HUES6 (cell line): ENCODE measurements around the gene BMP5.

ENCODE experiments used
- H3K27ac ChIP-seq: 2 replicates; pipeline ENCODE4 v1.7.0; 2013; ENCODE audit warnings: low read depth, mild to moderate bottlenecking, low read length, inconsistent platforms
- H3K27me3 ChIP-seq: 2 replicates; pipeline ENCODE4 v1.6.1; 2013; ENCODE audit warnings: low read length; ENCODE audit not compliant: control insufficient read depth, insufficient read depth
- H3K36me3 ChIP-seq: 2 replicates; pipeline ENCODE4 v1.6.1; 2013; ENCODE audit warnings: low read length; ENCODE audit not compliant: control insufficient read depth, insufficient read depth
- H3K4me1 ChIP-seq: 2 replicates; pipeline ENCODE4 v1.6.1; 2013; ENCODE audit warnings: low read length; ENCODE audit not compliant: control insufficient read depth, insufficient read depth
- H3K4me3 ChIP-seq: 2 replicates; pipeline ENCODE4 v1.5.1; 2013; ENCODE audit warnings: low read depth, low read length
- H3K9ac ChIP-seq: one replicate; pipeline ENCODE4 v1.6.1; 2013; ENCODE audit warnings: mild to moderate bottlenecking, low read length
- H3K9me3 ChIP-seq: 2 replicates; pipeline ENCODE4 v1.6.1; 2013; ENCODE audit warnings: low read depth, low read length; ENCODE audit not compliant: control insufficient read depth, insufficient read depth

The BMP5 gene

GRCh38 chr6:55870181-55870813 lies 5.1 kb downstream of the BMP5 start:
- Histone ChIP-seq H3K4me3 (no peak overlapping the region), H3K9me3 (no peaks in the 10 kb centered on the region), H3K36me3 (no peaks in the 10 kb centered on the region), H3K27me3 (no peaks in the 10 kb centered on the region), H3K9ac (no peak overlapping the region), H3K27ac (no peak overlapping the region), H3K4me1 (peaks cover 15% of the 10 kb centered on the region)

- no peak overlapping the region for H3K4me3 ChIP-seq
- no peaks in the 10 kb centered on the region for H3K9me3 ChIP-seq
- H3K27me3 ChIP-seq, result no peaks in the 10 kb centered on the region
- H3K36me3 ChIP-seq, result no peaks in the 10 kb centered on the region
- H3K4me1 ChIP-seq, result peaks cover 9% of the 10 kb centered on the region
- no peak overlapping the region for H3K9ac ChIP-seq
- no peak overlapping the region for H3K27ac ChIP-seq
These were observed 5.7 kb downstream of the BMP5 start for GRCh38 chr6:55869674-55870073.

- Histone ChIP-seq H3K9ac (no peak overlapping the region), H3K27me3 (no peaks in the 10 kb centered on the region), H3K36me3 (no peaks in the 10 kb centered on the region), H3K4me1 (0 out of 2 replicates have a peak, but pooled peaks cover 4% of the 10 kb centered on the region), H3K9me3 (no peaks in the 10 kb centered on the region), H3K27ac (no peak overlapping the region), H3K4me3 (no peak overlapping the region)
These were observed 6.5 kb downstream of the BMP5 start for GRCh38 chr6:55868771-55869479.

GRCh38 chr6:55868176-55868575 lies 7.2 kb downstream of the BMP5 start:
- Histone ChIP-seq H3K4me1 (0 out of 2 replicates have a peak, but pooled peaks cover 4% of the 10 kb centered on the region), H3K9ac (no peak overlapping the region), H3K9me3 (no peaks in the 10 kb centered on the region), H3K4me3 (no peak overlapping the region), H3K27me3 (no peaks in the 10 kb centered on the region), H3K27ac (no peak overlapping the region), H3K36me3 (no peaks in the 10 kb centered on the region)

GRCh38 chr6:55866128-55866527 lies 9.3 kb downstream of the BMP5 start:
- Histone ChIP-seq H3K36me3 (no peaks in the 10 kb centered on the region), H3K9ac (no peak overlapping the region), H3K9me3 (no peaks in the 10 kb centered on the region), H3K4me3 (no peak overlapping the region), H3K4me1 (0 out of 2 replicates have a peak, but pooled peaks cover 4% of the 10 kb centered on the region), H3K27me3 (no peaks in the 10 kb centered on the region), H3K27ac (no peak overlapping the region)

- H3K36me3 ChIP-seq, result no peaks in the 10 kb centered on the region
- H3K4me3 ChIP-seq, result no peak overlapping the region
- H3K9ac ChIP-seq, result no peak overlapping the region
- H3K27ac ChIP-seq, result no peak overlapping the region
- no peaks in the 10 kb centered on the region for H3K4me1 ChIP-seq
- H3K9me3 ChIP-seq, result no peaks in the 10 kb centered on the region
- H3K27me3 ChIP-seq, result no peaks in the 10 kb centered on the region
These were observed 22.1 kb downstream of the BMP5 start for GRCh38 chr6:55853008-55854001.

GRCh38 chr6:55841341-55841740 lies 34.0 kb downstream of the BMP5 start:
- H3K27me3 ChIP-seq, result no peaks in the 10 kb centered on the region
- no peak overlapping the region for H3K27ac ChIP-seq
- no peak overlapping the region for H3K9ac ChIP-seq
- H3K9me3 ChIP-seq, result no peaks in the 10 kb centered on the region
- no peaks in the 10 kb centered on the region for H3K4me1 ChIP-seq
- H3K36me3 ChIP-seq, result no peaks in the 10 kb centered on the region
- no peak overlapping the region for H3K4me3 ChIP-seq

GRCh38 chr6:55839080-55839479 lies 36.3 kb downstream of the BMP5 start:
- Histone ChIP-seq H3K4me3 (no peak overlapping the region), H3K9ac (no peak overlapping the region), H3K4me1 (no peaks in the 10 kb centered on the region), H3K27me3 (no peaks in the 10 kb centered on the region), H3K27ac (no peak overlapping the region), H3K36me3 (no peaks in the 10 kb centered on the region), H3K9me3 (no peaks in the 10 kb centered on the region)

- no peak overlapping the region for H3K27ac ChIP-seq
- no peak overlapping the region for H3K9ac ChIP-seq
- no peaks in the 10 kb centered on the region for H3K27me3 ChIP-seq
- H3K36me3 ChIP-seq, result no peaks in the 10 kb centered on the region
- H3K9me3 ChIP-seq, result no peaks in the 10 kb centered on the region
- H3K4me3 ChIP-seq, result no peak overlapping the region
- no peaks in the 10 kb centered on the region for H3K4me1 ChIP-seq
These were observed 38.4 kb downstream of the BMP5 start for GRCh38 chr6:55836945-55837344.

- H3K4me1 ChIP-seq, result no peaks in the 10 kb centered on the region
- H3K27me3 ChIP-seq, result no peaks in the 10 kb centered on the region
- no peaks in the 10 kb centered on the region for H3K9me3 ChIP-seq
- no peak overlapping the region for H3K27ac ChIP-seq
- no peak overlapping the region for H3K9ac ChIP-seq
- H3K4me3 ChIP-seq, result no peak overlapping the region
- H3K36me3 ChIP-seq, result no peaks in the 10 kb centered on the region
These were observed 38.9 kb downstream of the BMP5 start for GRCh38 chr6:55836481-55836880.

- Histone ChIP-seq H3K27me3 (no peaks in the 10 kb centered on the region), H3K9ac (no peak overlapping the region), H3K4me3 (no peak overlapping the region), H3K27ac (no peak overlapping the region), H3K4me1 (no peaks in the 10 kb centered on the region), H3K36me3 (no peaks in the 10 kb centered on the region), H3K9me3 (no peaks in the 10 kb centered on the region)
These were observed 40.2 kb downstream of the BMP5 start for GRCh38 chr6:55835220-55835619.
